Brain microvascular endothelial cell (primary cell): ENCODE measurements around the gene SPDL1.
A peak's percentile ranks its signal among the peaks of the same experiment; 100 is the strongest.

Experiments used
- DNase-seq: peaks from one replicate; pipeline ENCODE4 v3.0.0-alpha.2; 2020
- H3K27ac ChIP-seq: fragments of 250-450 bp; sonication (Bioruptor Pico); 2 replicates; pipeline ENCODE4 v1.5.1; 2020; ENCODE audit warnings: mild to moderate bottlenecking, moderate library complexity
- H3K27me3 ChIP-seq: fragments of 250-450 bp; sonication (Bioruptor Pico); replicated peaks from 2 replicates; pipeline ENCODE4 v1.5.1; 2020; ENCODE audit warnings: mild to moderate bottlenecking
- H3K36me3 ChIP-seq: fragments of 250-450 bp; sonication (Bioruptor Pico); replicated peaks from 2 replicates; pipeline ENCODE4 v1.5.1; 2020; ENCODE audit warnings: mild to moderate bottlenecking
- H3K4me3 ChIP-seq: 2 replicates; pipeline ENCODE4 v1.5.1; 2011; ENCODE audit warnings: low read depth, mild to moderate bottlenecking, control low read depth, low read length, moderate library complexity
- CTCF ChIP-seq: IDR thresholded peaks from 2 replicates; pipeline ENCODE4 v1.5.1; 2011; ENCODE audit warnings: low read depth, mild to moderate bottlenecking, moderate library complexity, low read length, control low read depth, inconsistent platforms; ENCODE audit errors: missing control alignments
- in situ Hi-C: cut with HindIII; loops from 2 replicates; pipeline ENCODE4 v1.10.0; 2017; ENCODE audit warnings: low sequenced_read_pairs, low pct_ligation_motif_present

Gene SPDL1

DNA sequence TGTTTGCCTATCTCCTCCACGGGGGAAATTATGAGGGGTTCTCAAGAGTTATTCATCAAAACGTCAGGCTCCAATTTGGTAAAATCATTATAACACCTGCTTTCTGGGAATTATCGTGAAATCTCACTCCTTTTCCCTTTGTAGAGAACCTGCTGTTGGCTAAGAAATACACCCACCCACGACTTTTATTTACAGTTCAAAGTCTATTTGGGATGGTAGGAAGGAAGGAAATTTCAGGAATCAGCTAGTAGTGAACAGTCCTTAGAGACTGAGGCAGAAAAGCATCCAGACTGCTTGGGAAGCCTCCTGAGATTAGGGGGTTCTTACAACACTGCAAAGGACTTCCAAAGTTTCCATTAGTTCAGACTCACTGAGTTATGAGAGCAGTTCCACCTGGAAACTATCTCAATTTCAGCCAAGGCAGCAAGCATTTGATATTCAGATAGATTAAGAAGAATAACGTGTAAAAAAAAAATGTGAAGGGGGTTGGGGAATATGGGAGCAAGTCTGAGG lies 9.4 kb upstream of the SPDL1 start:
- DNase-seq, result no peak
- Histone ChIP-seq H3K36me3 (no peaks in the 10 kb centered on the region), H3K27ac (no peak overlapping the region), H3K27me3 (no peaks in the 10 kb centered on the region), H3K4me3 (no peak overlapping the region)
- in situ Hi-C loops, result no loop called here
- TF ChIP-seq CTCF, result no peak

- in situ Hi-C loops, result no loop called here
- H3K27ac ChIP-seq, result no peak overlapping the region
- H3K36me3 ChIP-seq, result no peaks in the 10 kb centered on the region
- peak; percentile 79 for DNase-seq
- no peaks in the 10 kb centered on the region for H3K27me3 ChIP-seq
- TF ChIP-seq CTCF, result no peak
- no peak overlapping the region for H3K4me3 ChIP-seq
These were observed 7.4 kb upstream of the SPDL1 start for GRCh38 chr5:169576181-169576598.

- no peak overlapping the region for H3K27ac ChIP-seq
- TF ChIP-seq CTCF, result peak; percentile 53
- no peaks in the 10 kb centered on the region for H3K27me3 ChIP-seq
- H3K4me3 ChIP-seq, result no peak overlapping the region
- no peaks in the 10 kb centered on the region for H3K36me3 ChIP-seq
- in situ Hi-C loops, result no loop called here
- no peak for DNase-seq
These were observed 5.6 kb upstream of the SPDL1 start for GRCh38 chr5:169577951-169578350.

DNA sequence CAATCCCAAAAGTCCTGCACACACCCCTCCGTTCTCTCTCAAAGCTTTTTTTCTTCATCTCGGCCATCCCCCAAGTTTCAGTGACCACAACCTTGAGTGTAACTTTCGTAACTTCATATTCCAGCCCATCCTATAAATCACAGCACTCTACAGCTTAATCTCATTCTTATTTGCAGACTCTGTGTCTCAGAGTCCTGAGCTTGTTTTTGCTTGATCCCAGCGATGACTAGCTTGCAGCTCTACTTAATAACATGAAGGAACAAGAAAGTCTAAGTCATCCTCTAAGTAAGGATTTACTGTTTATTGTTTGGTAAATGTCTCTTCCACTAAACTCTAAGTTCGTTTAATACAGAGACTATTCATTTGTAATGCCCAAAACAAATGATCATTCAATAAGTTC lies 2.6 kb upstream of the SPDL1 start:
- TF ChIP-seq CTCF, result no peak
- Histone ChIP-seq H3K27me3 (no peaks in the 10 kb centered on the region), H3K27ac (no peak overlapping the region)

DNA sequence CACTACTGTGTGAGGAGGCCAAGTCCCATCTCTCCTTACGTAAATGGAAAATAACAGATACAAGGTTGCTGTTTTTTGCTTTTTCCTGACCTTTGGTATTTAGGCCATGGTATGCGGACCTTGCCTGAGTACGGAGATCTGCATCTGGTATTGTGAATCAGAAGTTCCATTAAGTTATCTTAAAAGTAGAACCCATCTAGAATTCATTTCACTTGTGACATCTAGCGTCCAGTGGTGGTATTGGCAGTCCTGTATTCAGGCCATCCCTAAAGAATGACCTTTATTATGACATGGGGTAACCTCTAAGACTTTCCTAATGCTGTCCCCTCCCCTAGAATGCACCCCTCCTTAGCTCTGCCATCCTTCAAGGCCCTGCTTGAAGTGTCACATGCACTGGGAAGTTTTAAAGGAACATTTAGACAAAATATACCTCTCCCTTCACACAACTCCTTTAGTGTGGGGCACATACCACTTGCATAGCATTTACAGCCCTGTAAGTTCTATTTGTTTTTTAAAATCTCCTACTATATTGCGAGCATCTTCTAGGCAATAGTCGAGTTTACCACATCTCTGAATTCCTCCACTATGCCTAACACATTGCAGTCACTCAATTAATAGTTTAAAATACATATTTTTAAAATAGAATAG lies 1.9 kb upstream of the SPDL1 start:
- Histone ChIP-seq H3K27me3 (no peaks in the 10 kb centered on the region), H3K4me3 (no peak overlapping the region), H3K27ac (no peak overlapping the region), H3K36me3 (no peaks in the 10 kb centered on the region)
- DNase-seq, result peak; percentile 73
- in situ Hi-C loops, result no loop called here
- TF ChIP-seq CTCF, result peak; percentile 81

More for the DNA sequence above, 2.6 kb upstream of the SPDL1 start:
- Histone ChIP-seq H3K36me3 (no peaks in the 10 kb centered on the region), H3K4me3 (no peak overlapping the region)
- in situ Hi-C loops, result no loop called here
- no peak for DNase-seq

GRCh38 chr5:169583101-169583423 lies 511 bp upstream of the SPDL1 start:
- no peak for TF ChIP-seq CTCF
- in situ Hi-C loops, result no loop called here
- no peak for DNase-seq
- no peaks in the 10 kb centered on the region for H3K27me3 ChIP-seq
- H3K27ac ChIP-seq, result peak overlapping the region; percentile 79
- H3K36me3 ChIP-seq, result no peaks in the 10 kb centered on the region
- peak overlapping the region; percentile 87 for H3K4me3 ChIP-seq
